Fibroblast of peridontal ligament (primary cell): Measurements from ENCODE around the gene SLC1A2.
"Not testable (repeated sequence)": the region's sequence is repeated elsewhere in the genome, so short reads cannot be mapped to it uniquely, and the experiment has no call there.

Experiments used
- DNase-seq: peaks from one replicate; pipeline ENCODE4 v3.0.0-alpha.2; 2010; ENCODE audit errors: extremely low read depth

Gene SLC1A2

DNA sequence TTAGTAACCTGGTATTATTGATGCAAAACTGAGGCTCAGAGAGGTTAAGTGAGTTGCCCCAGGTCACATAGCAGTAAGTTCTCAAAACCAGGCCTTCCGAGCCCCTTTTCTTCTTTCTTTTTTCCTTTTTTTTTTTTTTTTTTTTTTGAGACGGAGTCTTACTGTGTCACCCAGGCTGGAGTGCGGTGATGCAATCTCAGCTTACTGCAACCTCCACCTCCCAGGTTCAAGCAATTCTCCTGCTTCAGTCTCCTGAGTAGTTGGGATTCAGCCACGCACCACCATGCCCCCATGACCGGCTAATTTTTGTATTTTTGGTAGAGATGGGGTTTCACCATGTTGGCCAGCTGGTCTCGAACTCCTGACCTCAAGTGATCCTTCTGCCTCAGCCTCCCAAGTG is 192.6 kb downstream of the SLC1A2 start:
- not testable (repeated sequence) for DNase-seq

- no peak for DNase-seq
Observed at GRCh38 chr11:35225946-35226520, 193.3 kb downstream of the SLC1A2 start.

GRCh38 chr11:35223991-35224390 is 195.4 kb downstream of the SLC1A2 start:
- no peak for DNase-seq

GRCh38 chr11:35223371-35223796 is 196.0 kb downstream of the SLC1A2 start:
- DNase-seq, result peak; percentile 67

GRCh38 chr11:35218956-35219355 is 200.4 kb downstream of the SLC1A2 start:
- DNase-seq, result peak; percentile 88

DNA sequence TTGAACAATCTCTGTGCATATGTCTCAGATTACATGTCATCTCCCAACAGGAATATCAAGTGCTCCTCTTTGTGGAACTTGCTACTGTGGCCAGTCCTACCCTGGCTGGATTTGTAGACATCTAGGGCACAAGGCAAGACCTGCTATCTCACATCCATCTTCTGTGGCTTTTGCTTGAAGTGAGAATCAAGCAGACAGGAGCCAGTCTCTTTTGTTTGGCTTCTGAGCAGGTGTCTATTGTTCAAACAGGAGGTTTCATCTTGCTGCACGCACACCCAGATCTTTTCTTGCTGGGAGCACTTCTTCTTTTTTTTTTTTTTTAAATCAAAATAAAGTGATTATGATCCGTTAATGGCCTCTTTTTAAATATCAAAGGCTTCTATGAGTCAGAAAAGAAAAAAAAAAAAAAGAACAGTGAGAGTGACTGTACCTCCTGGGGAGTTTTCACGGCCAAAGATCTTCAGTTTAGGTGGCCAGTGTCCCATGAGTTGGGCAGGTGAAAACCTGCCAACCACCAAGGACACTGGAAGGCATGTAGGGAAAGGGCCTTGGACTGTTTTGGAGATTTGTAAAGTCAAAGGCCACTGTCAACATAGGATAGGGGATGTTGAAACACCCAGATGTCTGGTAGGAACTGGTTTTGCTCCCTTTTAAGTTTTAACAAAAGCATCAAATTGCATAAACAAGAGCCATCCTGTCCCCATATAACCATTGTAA is 202.2 kb downstream of the SLC1A2 start:
- no peak for DNase-seq

DNA sequence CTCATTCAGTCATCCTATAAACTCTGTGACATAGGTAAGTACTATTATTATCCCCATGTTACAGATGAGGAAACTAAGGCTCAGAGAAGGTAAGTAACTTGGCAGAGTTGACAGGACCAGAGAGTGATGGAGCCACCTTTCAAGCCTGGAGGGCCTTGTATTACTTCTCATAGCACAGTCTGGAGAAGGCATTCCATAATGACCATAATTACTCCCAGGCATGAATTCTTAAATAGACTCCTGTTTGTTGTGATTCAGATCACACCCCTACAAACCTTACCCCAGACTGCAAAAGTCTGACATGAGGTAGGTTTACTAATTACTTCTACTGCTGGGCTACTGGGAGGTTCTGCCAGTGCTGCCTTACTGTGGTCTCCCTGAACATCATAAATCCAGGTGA is 203.4 kb downstream of the SLC1A2 start:
- DNase-seq, result no peak

GRCh38 chr11:35214792-35215193 is 204.6 kb downstream of the SLC1A2 start:
- peak; percentile 96 for DNase-seq

GRCh38 chr11:35214226-35214770 is 205.1 kb downstream of the SLC1A2 start:
- DNase-seq, result peak; percentile 37

DNA sequence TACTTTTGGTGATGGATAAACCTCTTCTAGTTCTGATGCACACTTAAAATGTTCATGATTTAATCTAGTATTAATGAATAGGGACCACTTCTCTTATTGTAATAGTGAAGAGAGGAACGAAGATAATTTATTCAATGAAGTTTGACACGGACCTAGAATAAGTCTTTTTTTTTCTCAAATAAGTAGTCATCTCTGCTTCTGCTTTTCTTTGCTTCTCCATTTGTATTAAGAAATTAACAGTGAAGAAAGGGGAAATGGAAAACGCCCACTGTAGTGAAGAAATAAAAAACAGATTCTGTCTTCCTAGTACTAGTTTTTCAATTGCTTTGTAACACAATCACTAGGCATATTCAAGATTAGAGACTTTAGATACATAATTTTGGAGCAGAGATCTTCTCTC is 207.4 kb downstream of the SLC1A2 start:
- no peak for DNase-seq

GRCh38 chr11:35210876-35211546 is 208.3 kb downstream of the SLC1A2 start:
- no peak for DNase-seq

- no peak for DNase-seq
Observed at GRCh38 chr11:35208795-35209194, 210.6 kb downstream of the SLC1A2 start.

DNA sequence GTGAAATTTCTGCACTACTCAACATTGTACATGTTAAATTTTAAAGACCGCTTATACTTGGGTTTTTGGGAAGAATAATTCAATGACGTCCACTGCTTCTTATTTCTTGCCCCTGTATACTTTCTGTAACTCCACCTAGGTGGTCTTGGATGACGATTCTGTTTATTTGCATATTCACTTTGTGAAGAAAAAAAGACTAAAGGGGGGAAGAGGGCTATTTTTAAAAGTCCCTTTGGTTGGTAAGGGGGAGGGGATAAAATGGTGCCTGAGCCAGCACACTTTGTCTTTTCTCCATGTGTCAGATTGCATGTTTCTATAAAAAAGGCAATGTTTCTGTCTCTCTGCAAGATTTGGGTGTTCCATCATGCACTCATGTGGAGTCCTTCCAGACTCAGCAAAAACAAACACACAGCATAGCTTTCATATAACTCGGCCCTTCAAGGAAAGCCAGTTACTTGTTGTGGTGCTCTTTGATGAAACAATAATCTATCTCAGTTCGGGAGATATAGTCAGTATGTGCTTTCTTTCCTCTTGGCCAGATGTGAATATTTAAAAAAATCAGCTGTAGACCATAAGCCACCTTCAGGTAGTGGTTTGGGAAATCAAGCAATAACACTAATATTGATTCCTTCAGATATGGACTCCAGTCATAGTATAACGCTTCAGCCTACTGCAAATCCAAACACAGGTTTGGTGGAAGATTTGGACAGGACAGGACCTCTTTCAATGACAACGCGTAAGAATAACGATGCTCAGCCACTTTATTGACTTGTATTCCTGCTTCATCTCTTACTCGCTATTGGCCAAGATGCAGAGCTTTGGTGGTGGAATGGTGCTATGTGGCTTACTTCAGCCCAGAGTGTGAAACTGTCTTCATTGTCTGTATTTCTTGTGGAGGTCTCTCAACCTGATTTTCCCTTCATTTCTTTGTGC is 211.6 kb downstream of the SLC1A2 start:
- peak; percentile 54 for DNase-seq

DNA sequence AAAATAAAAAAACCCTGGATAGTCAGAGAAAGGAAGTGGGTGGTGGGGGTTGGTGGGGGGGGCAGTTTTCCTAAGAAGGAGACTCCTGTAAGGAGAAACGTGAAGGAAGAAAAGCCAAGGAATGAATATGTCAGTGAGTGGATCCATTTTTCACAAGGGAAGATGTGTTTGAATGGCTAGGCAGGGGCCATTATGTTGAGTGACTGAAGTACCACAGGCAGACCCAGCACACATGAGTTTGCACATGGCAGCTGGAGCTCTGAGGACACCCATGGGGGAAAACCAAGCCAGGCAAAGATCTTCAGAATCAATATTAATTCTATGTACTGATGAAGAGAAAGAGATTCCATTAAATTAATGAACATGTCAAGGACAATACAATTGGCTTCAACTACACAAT is 212.7 kb downstream of the SLC1A2 start:
- no peak for DNase-seq

DNA sequence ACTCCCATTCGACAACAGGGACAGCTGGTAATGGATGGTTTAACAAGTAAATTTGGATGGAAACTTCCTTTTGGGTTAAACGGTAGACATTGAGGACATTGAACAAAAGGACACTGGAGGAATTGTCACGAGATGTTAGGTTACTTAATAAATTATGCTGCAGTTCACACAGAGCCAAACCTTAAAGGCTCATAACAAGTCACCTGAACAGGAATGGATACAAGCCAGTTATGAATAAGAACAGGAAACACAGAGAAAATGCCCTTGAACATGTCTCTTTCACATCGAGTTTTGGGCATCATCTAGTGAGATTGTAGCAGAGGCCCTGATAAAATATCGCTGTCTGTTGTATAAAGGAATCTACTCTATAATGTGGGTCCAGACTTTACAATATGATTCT is 214.7 kb downstream of the SLC1A2 start:
- DNase-seq, result no peak
